ENCODE results near the gene PCF11.

GRCh38 chr11:83157594-83158356 lies 844 bp downstream of the PCF11 start:
- no peak for TF ChIP-seq CTCF (IDR thresholded peaks at IDR 0.05; ENCODE audit: insufficient read depth, low read depth, low read length)
- TF ChIP-seq EZH2 (IDR thresholded peaks at IDR 0.05; ENCODE audit: insufficient read depth, low read length), result no peak

Measured in astrocyte (in vitro differentiated cells and primary cell).